HG03565 (cell line): ENCODE results near the gene HOXA3.

Experiments
- ATAC-seq: cut with Tn5 transposase; IDR thresholded peaks from one replicate; pipeline ENCODE4 v1.9.1; 2021; ENCODE audit warnings: mild to moderate bottlenecking, moderate library complexity; ENCODE audit not compliant: unreplicated experiment

Gene HOXA3

DNA sequence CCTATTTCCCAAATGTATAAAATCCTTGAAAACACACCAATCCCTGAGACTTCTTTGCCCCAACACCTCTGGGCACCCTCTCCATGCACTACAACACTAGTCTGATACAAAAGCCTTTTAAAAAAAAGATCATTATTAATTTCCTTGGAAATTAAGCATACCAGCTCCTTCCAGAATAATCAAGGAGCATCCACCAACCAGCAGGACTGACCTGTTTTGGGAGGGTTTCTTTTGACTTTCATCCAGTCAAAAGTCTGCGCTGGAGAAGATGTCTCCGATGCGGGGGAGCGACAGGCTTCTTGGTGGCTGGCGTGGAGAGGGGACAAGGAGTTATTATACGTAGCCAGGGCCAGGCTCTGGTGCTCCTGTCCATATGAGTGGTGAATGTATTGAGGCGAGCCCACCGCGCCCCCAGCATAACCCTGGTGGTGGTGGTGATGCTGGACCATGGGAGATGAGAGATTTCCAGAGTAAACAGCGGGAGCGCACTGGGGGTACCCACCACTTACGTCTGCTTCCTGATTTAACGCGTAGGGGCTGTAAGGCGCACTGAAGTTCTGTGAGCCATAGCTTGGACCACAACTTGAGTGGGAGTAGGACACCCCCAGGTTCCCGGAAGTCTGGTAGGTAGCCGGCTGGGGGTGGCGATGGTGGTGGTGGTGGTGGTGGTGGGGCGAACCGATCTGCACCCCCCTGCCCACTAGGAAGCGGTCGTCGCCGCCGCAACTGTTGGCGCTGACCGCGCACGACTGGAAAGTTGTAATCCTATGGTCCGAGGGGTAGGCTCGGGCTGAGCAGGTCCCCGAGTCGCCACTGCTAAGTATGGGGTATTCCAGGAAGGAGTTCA lies 57.1 kb downstream of the HOXA3 start:
- no peak for ATAC-seq

GRCh38 chr7:27094304-27095049 lies 57.9 kb downstream of the HOXA3 start:
- ATAC-seq = no peak

- no peak for ATAC-seq
Measured at GRCh38 chr7:27093184-27093895, 59.0 kb downstream of the HOXA3 start.

GRCh38 chr7:27092819-27093110 lies 59.6 kb downstream of the HOXA3 start:
- ATAC-seq = no peak

- ATAC-seq = no peak
Measured at GRCh38 chr7:27091941-27092818, 60.2 kb downstream of the HOXA3 start.

- ATAC-seq = no peak
Measured at GRCh38 chr7:27091105-27091504, 61.3 kb downstream of the HOXA3 start.

- no peak for ATAC-seq
Measured at GRCh38 chr7:27088002-27088922, 64.1 kb downstream of the HOXA3 start.

DNA sequence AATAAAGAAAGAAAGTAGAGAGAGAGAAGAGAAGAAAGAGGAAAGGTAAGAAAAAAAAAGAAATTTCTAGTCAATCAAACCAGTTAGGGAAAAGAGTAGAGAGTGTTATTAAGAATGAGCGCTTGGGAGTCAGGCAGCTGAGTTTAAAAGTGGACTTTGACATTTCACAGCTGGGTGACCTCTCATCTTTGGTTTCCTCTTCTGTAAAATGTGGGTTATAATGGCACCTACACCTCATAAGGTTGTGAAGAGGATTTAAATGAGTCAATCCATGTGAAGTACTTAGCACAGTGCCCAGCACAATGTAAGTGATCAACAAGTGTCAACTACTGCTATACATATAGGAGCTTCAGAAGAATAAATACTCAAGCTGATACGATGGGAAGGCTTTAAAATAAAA lies 68.7 kb downstream of the HOXA3 start:
- ATAC-seq = no peak

GRCh38 chr7:27082171-27082570 lies 70.2 kb downstream of the HOXA3 start:
- ATAC-seq = no peak

GRCh38 chr7:27080844-27081436 lies 71.4 kb downstream of the HOXA3 start:
- ATAC-seq = no peak

DNA sequence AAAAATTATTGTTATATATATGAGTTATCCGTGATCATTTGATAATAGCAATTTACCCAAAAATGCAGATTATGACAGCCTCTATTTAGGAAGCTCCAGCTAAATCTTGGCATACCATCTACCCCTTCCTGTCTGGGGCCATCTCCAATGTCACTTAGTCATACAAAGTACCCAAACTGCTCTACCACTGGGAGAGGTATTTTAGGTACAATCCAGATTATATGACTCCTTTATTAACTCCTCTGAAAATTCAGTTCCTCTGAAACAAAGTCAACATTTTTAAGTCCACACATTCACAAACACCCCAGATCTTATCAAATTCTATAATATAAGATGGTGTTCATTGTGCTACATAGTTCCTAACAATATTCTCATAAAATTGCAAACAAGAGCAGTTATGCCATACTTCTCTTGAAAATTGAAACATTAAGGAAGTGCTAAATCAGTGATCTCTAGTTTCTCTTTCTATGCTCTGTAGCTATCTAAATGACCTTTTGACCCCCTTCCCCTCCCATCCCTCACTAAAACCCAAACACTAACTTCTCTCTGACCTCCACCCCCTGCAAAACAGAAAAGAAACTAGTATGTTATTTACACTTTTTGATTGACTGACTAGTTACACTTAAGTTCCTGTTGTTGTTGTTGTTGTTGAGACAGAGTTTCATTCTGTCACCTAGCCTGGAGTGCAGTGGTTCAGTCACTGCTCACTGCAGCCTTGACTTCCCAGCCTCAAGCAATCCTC lies 73.0 kb downstream of the HOXA3 start:
- ATAC-seq = no peak

DNA sequence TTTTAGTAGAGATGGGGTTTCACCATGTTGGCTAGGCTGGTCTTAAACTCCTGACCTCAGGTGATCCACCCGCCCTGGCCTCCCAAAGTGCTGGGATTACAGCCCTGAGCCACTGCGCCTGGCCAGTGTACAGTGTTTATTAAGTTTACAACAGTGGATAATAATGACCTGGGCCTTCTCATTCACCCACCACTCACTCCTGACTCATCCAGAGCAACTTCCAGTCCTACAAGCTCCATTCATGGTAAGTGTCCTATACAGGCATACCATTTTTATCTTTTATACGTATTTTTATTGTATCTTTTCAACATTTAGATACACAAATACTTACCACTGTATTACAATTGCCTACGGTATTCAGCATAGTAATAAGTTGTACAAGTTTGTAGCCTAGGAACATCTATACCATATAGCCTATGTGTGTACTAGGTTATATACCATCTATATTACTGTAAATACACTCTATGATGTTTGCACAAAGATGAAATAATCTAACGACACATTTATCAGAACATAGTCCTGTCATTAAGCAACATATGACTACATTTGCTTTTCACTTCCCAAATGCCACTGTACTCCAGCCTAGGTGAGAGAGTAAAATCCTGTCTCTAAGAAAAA lies 73.7 kb downstream of the HOXA3 start:
- ATAC-seq = no peak

DNA sequence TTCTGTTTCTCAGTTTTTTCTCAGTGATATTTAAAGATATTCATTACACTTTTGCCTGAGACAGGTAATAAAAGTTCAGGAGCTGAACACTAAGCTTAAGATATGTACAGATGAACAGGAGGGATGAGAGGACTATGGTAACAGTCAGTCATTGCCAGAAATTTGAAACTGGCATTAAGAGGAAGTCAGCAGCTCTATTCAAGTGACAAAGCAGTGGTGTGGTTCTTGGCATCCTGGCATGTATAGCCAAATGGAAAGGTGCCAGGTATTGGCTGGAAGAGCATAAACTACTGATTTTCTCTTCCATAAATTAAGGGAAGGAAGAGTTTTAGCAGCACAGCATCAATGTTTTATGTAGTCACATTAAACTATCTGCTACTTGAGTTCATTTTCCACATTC lies 79.3 kb downstream of the HOXA3 start:
- ATAC-seq = no peak

DNA sequence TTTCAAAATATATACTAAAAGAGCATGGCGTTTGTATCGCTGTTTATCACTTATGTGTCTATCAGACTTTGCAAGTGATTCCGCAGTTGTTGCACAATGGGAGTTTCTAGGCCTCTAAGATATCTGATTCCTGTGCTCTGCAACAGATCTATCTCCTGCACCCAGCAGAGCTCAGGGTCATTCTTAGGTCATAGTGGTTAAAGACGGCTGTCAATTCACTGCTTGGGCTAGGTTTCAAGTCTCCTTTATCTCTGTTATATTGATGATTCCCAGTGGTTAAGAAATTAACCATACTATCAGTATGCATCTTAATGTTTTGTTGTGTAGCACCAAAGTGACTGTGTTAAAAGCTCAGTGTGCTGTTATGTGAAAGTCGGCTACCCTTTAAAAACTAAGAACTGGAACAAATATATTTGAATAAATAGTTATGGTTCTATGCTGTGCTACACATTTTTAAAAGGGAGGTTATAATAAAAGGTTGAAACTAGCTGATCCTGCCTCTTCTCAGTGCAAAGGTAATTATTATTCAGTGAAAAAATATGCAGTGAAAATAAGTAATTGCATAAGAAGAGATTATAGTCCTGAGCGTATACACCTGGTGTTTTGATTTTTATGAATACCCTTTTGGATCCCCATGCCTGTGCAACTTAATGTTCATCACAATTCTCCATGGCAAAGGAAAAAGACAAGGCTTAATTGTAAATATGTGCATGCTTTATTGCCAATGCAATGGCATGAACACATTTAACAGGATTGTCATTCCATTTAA lies 80.6 kb downstream of the HOXA3 start:
- ATAC-seq = no peak

DNA sequence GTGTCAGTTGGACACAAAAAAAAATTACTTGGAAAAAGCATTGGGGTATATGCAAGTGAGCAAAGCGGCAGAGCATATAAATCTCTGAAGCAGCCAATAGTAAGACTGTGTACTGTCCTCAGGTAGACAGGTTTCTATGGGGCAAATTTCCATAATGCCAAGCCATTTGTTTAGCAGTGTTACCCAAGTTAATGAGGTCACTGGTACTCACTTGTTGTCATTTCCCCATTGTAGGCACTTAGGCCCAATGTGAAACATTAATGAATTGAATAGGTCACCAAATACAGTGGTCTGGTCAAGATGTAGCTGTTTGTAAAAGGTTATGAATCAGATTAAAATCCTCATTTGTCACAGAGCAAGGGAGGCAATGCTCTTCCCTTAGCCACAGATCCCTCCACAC lies 84.1 kb downstream of the HOXA3 start:
- ATAC-seq = no peak

GRCh38 chr7:27066148-27066547 lies 86.2 kb downstream of the HOXA3 start:
- ATAC-seq = no peak

DNA sequence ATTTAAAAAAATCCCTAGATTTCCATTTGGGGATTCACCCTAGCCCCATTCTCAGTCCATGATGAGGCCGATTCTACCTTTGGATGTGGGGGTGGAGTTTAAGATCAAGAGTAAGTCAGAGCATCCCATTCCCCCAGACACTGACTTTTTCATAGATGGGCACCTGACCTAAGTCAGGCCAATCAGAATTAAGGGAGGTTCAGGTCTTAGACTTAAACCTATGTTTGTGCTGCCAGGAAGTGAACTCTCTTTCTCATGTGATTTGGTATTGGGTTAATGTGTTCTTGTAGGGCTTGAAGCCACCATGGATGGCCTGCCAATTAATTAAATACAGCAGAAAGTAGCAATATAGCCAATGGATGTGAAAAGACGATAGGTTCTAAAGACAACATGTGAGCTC lies 86.7 kb downstream of the HOXA3 start:
- ATAC-seq = no peak

GRCh38 chr7:27064661-27065060 lies 87.7 kb downstream of the HOXA3 start:
- ATAC-seq = no peak
